Sigmoid colon (tissue), 4 donors: ENCODE data around the gene XYLB.

Source experiments
- EP300 ChIP-seq, 4 donors: sonication (generic); formaldehyde crosslinking; IDR thresholded peaks; one replicate each; pipeline ENCODE4 v1.6.1; 2017; ENCODE audit warnings: antibody characterized with exemption in 4 of 4
- TF ChIP-seq, protein P1 (sequence below), 4 experiments: fragments of 450-650 bp in 3 of 4; fragments of 200-600 bp in 1 of 4; IDR thresholded peaks; one replicate each; pipeline ENCODE4 v1.5.1; 2016 to 2019; ENCODE audit warnings: antibody characterized with exemption in 4 of 4, mild to moderate bottlenecking in 3 of 4, moderate library complexity in 2 of 4

DNA sequence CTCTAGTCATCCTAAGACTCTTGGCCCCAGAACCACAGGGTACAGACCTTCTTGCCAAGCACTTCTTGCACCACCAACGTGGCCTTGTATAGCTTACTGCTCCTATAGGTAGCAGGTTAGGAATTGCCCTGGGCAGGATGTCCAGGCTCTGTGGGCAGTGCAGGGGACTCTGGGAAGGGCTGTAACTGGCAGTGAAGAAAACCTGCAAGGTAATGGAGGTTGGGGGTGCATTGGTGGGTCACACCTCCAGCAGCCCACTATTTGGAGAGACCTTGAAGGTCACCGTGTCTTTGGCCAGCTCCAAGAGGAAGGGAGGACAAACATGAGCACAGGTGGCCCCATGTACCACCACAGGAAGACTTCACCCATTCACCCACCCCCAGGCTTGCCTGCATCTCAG is 21.3 kb upstream of the XYLB start:
- TF ChIP-seq, protein P1, sequence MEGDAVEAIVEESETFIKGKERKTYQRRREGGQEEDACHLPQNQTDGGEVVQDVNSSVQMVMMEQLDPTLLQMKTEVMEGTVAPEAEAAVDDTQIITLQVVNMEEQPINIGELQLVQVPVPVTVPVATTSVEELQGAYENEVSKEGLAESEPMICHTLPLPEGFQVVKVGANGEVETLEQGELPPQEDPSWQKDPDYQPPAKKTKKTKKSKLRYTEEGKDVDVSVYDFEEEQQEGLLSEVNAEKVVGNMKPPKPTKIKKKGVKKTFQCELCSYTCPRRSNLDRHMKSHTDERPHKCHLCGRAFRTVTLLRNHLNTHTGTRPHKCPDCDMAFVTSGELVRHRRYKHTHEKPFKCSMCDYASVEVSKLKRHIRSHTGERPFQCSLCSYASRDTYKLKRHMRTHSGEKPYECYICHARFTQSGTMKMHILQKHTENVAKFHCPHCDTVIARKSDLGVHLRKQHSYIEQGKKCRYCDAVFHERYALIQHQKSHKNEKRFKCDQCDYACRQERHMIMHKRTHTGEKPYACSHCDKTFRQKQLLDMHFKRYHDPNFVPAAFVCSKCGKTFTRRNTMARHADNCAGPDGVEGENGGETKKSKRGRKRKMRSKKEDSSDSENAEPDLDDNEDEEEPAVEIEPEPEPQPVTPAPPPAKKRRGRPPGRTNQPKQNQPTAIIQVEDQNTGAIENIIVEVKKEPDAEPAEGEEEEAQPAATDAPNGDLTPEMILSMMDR (IDR thresholded peaks at IDR 0.05), result no peak
- TF ChIP-seq EP300 (IDR thresholded peaks at IDR 0.05), result no peak
